MM.1S (cell line): ENCODE results near the gene DISP3.

Experiments used
- DNase-seq: peaks from one replicate; pipeline ENCODE4 v3.0.0-alpha.2; 2015
- H2AFZ ChIP-seq: fragments of 300-600 bp; sonication (generic); 2 replicates; pipeline ENCODE4 v1.6.0; 2016; ENCODE audit warnings: antibody characterized with exemption, low read length
- H3F3A ChIP-seq: fragments of 300-600 bp; sonication (generic); 2 replicates; pipeline ENCODE4 v1.6.1; 2016; ENCODE audit warnings: mild to moderate bottlenecking, antibody characterized with exemption, low read length, moderate library complexity, mixed read lengths; ENCODE audit not compliant: insufficient read depth
- H3K27ac ChIP-seq: fragments of 300-600 bp; sonication (generic); 2 replicates; pipeline ENCODE4 v1.5.1; 2016; ENCODE audit warnings: mild to moderate bottlenecking, low read length
- H3K27me3 ChIP-seq: fragments of 300-600 bp; sonication (generic); replicated peaks from 2 replicates; pipeline ENCODE4 v1.6.0; 2016; ENCODE audit warnings: low read length; ENCODE audit not compliant: insufficient read depth
- H3K36me3 ChIP-seq: fragments of 300-600 bp; sonication (generic); replicated peaks from 2 replicates; pipeline ENCODE4 v1.6.1; 2016; ENCODE audit warnings: mild to moderate bottlenecking, low read length, mixed read lengths; ENCODE audit not compliant: insufficient read depth
- H3K4me1 ChIP-seq: fragments of 300-600 bp; sonication (generic); 2 replicates; pipeline ENCODE4 v1.6.1; 2016; ENCODE audit warnings: low read length, mixed read lengths
- H3K4me2 ChIP-seq: fragments of 300-600 bp; sonication (generic); 2 replicates; pipeline ENCODE4 v1.6.0; 2016; ENCODE audit warnings: low read depth, low read length
- H3K4me3 ChIP-seq: fragments of 300-600 bp; sonication (generic); 2 replicates; pipeline ENCODE4 v1.5.1; 2016; ENCODE audit warnings: low read length, mixed read lengths
- H3K79me2 ChIP-seq: fragments of 300-600 bp; sonication (generic); 2 replicates; pipeline ENCODE4 v1.6.1; 2016; ENCODE audit warnings: mixed run types, low read length, mixed read lengths
- H3K9ac ChIP-seq: fragments of 300-600 bp; sonication (generic); 2 replicates; pipeline ENCODE4 v1.6.1; 2016; ENCODE audit warnings: low read length, mixed read lengths
- H3K9me2 ChIP-seq: fragments of 300-600 bp; sonication (generic); replicated peaks from 2 replicates; pipeline ENCODE4 v1.6.1; 2016; ENCODE audit warnings: mild to moderate bottlenecking, low read length, mixed read lengths; ENCODE audit not compliant: insufficient read depth
- H3K9me3 ChIP-seq: fragments of 300-600 bp; sonication (generic); replicated peaks from 2 replicates; pipeline ENCODE4 v1.6.1; 2016; ENCODE audit warnings: mild to moderate bottlenecking, low read length, mixed read lengths; ENCODE audit not compliant: insufficient read depth
- H4K20me1 ChIP-seq: fragments of 300-600 bp; sonication (generic); 2 replicates; pipeline ENCODE4 v1.6.1; 2016; ENCODE audit warnings: mild to moderate bottlenecking, low read length, moderate library complexity, mixed read lengths; ENCODE audit not compliant: insufficient read depth
- CTCF ChIP-seq: fragments of 300-600 bp; sonication (generic); IDR thresholded peaks from 2 replicates; pipeline ENCODE4 v1.5.1; 2016; ENCODE audit warnings: antibody characterized with exemption, low read length, mixed read lengths
- EZH2 ChIP-seq: fragments of 300-600 bp; sonication (generic); optimal IDR thresholded peaks from 2 replicates; pipeline ENCODE3; 2017; ENCODE audit warnings: low read depth, mild to moderate bottlenecking, antibody characterized with exemption, low read length, mixed read lengths
- EZH2phosphoT487 ChIP-seq: fragments of 300-600 bp; sonication (generic); IDR thresholded peaks from 2 replicates; pipeline ENCODE4 v1.6.1; 2018; ENCODE audit warnings: antibody characterized with exemption, low read length

The DISP3 gene

GRCh38 chr1:11535761-11536572 lies 57.0 kb downstream of the DISP3 start:
- no peak for DNase-seq
- Histone ChIP-seq H3K36me3 (no peaks in the 10 kb centered on the region), H3K79me2 (no peaks in the 10 kb centered on the region)

GRCh38 chr1:11536573-11537379 lies 57.8 kb downstream of the DISP3 start:
- no peaks in the 10 kb centered on the region for H3K9me2 ChIP-seq

More at GRCh38 chr1:11535761-11536572, 57.0 kb downstream of the DISP3 start:
- Histone ChIP-seq H4K20me1 (no peaks in the 10 kb centered on the region), H3K4me1 (no peaks in the 10 kb centered on the region), H3K27ac (no peak overlapping the region), H3K9ac (no peak overlapping the region), H3K4me3 (no peak overlapping the region), H3K9me3 (no peaks in the 10 kb centered on the region), H2AFZ (no peak overlapping the region), H3K9me2 (no peaks in the 10 kb centered on the region), H3F3A (no peaks in the 10 kb centered on the region), H3K4me2 (no peak overlapping the region), H3K27me3 (peaks cover 84% of the 10 kb centered on the region)
- no peak for TF ChIP-seq EZH2
- TF ChIP-seq EZH2phosphoT487, result no peak
- no peak for TF ChIP-seq CTCF

GRCh38 chr1:11537380-11537764 lies 58.4 kb downstream of the DISP3 start:
- DNase-seq, result no peak
- H2AFZ ChIP-seq, result no peak overlapping the region
- no peaks in the 10 kb centered on the region for H4K20me1 ChIP-seq
- H3K79me2 ChIP-seq, result no peaks in the 10 kb centered on the region
- H3K27me3 ChIP-seq, result peaks cover 84% of the 10 kb centered on the region
- H3K27ac ChIP-seq, result no peak overlapping the region
- TF ChIP-seq EZH2phosphoT487 (no peak), CTCF (no peak), EZH2 (no peak)
- no peak overlapping the region for H3K9ac ChIP-seq
- no peaks in the 10 kb centered on the region for H3K9me3 ChIP-seq
- no peaks in the 10 kb centered on the region for H3F3A ChIP-seq
- H3K9me2 ChIP-seq, result no peaks in the 10 kb centered on the region
- H3K36me3 ChIP-seq, result no peaks in the 10 kb centered on the region
- H3K4me3 ChIP-seq, result no peak overlapping the region
- no peaks in the 10 kb centered on the region for H3K4me1 ChIP-seq
- no peak overlapping the region for H3K4me2 ChIP-seq

More at GRCh38 chr1:11536573-11537379, 57.8 kb downstream of the DISP3 start:
- Histone ChIP-seq H4K20me1 (no peaks in the 10 kb centered on the region), H3K4me1 (no peaks in the 10 kb centered on the region), H2AFZ (no peak overlapping the region), H3K4me2 (no peak overlapping the region), H3K27ac (no peak overlapping the region), H3K9ac (no peak overlapping the region), H3F3A (no peaks in the 10 kb centered on the region), H3K27me3 (peaks cover 84% of the 10 kb centered on the region), H3K36me3 (no peaks in the 10 kb centered on the region), H3K4me3 (no peak overlapping the region), H3K9me3 (no peaks in the 10 kb centered on the region), H3K79me2 (no peaks in the 10 kb centered on the region)
- no peak for TF ChIP-seq CTCF
- DNase-seq, result no peak
